A549 treated with RU486 at 1 μM for 4 hours (cell line): ENCODE data around the gene NUDT5. TPM values are rescaled to one million over a fixed set of nuclear protein-coding genes. Genes with fewer than 3 reads are reported as not detected.

ENCODE experiments used
- total RNA-seq: library from RNA; stranded (reverse); fragments of 200-300 nt; extraction: Qiagen RNA extraction; gene quantifications from 5 replicates; pipeline ENCODE4 v1.2.3, GENCODE V29; 2022; ENCODE audit warnings: low read depth

Gene NUDT5
- total RNA-seq: 123 to 183 TPM (median 152 TPM) in 5 replicates

DNA sequence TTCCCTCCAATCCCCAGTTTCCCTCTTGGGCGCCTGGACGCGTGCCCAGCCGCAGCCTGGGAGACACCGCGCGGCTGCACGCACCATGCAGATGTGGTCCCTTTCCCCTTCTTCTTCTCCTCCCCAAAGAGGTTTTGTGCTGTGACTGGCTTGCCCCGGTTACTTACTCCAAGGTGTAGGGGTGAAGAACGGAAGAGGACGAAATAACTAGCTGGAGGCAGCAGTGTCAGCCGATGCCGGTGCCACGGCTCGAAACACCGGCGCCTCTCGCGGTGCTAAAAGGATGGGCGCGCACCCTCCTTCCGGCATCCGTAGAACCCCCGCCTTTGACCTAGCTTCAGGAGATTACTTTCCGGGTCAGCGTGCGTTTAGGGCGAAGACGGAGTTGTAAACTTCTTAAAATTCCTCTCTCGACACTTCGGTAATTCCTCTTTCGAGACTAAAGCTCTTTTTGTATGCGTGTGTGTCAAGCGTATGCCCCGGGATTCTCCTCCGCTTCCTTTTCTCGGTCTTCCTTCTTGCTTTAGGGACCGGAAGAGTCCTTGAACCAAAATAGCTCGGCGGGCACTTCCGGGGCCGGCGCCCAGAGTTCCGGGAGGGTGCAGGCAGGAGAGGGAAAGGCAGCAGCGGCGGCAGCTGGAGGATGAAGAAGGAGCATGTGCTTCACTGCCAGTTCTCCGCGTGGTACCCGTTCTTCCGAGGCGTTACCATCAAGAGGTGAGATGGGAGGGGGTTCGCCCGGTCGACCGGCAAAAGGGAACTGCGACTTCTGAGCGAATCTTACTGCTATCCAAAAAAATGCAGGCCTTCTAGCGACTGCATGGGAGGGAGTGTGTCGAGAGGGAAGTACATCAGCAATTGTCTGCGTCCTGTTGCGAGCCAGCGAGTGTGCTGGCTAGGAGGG, at the start of gene NUDT5, which contains the start of gene CDC123:
NUDT5 (minus strand) TSS at position 289 of the 904 bp plus-strand sequence. CDS start 9,600 bp downstream, outside the sequence.
CDC123 (plus strand) TSS at position 586 of the 904 bp plus-strand sequence; CDS start at position 644, 58 bp downstream.

DNA sequence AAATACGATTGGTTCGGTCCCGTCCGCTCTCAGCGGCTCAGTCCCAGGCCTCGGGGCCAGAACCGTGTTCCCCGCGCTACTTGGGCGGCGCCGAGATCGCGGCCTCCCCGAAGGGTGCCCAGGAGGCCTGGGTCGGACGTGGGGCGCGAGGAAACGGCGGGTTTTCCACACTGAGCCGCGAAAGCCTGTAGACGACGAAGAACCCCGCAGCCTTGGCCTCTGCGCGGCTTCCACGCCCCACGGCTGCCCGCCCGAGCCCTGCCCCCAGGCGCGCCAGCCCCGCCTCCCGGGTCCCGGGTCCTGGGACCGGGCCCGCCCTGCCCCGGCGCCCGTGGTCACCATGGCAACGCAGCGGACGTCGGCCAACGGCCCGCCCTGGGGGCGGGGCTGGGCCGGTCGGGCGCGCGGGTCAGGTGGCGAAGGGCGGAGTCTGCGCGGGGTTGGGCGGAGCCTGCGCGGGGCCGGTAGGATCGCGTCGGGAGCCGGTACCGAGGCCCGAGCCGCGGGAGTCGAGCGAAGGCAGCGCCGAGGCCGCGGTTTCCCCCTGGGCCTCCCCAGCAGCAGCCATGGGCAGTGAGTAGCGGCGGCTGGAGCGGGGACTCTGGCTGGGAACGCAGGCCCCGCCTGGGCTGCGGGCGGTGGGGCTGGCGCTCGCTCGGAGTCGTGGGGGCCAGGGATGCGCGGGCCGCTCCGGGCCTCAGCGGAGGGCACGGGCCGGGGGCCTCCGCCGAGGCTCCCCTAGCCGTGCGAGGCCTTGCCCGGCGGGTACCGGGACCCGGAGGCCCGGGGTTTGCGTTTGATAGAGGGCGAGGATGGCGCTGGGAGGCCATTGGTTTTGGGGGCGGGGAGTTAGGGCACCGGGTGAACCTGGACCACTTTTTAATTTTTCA, 66.2 kb downstream of the NUDT5 start, which contains the start of gene SEC61A2:
SEC61A2 (plus strand) TSS at position 456 of the 890 bp plus-strand sequence; CDS start at position 567, 111 bp downstream.

Other genes starting within 250 kb of the NUDT5 start
- 12.5 to 19.4 TPM (median 16.2 TPM) in 5 replicates for gene UPF2, start 153.1 kb downstream of the NUDT5 start, total RNA-seq
- 5.5 to 9.9 TPM (median 8.4 TPM) in 5 replicates for gene DHTKD1, start 126.9 kb downstream of the NUDT5 start, total RNA-seq
- gene SEC61A2, start 66.2 kb downstream of the NUDT5 start, total RNA-seq: 8.1 to 16.6 TPM (median 12.1 TPM) in 5 replicates
- gene CDC123, start 297 bp upstream of the NUDT5 start, total RNA-seq: 123 to 195 TPM (median 136 TPM) in 5 replicates
- 6.1 to 8.8 TPM (median 7.6 TPM) in 5 replicates for gene CAMK1D, start 153.7 kb upstream of the NUDT5 start, total RNA-seq